NCI-H1417 (cell line): ENCODE results near the gene TTC36.
"Not testable (repeated sequence)": the region's sequence is repeated elsewhere in the genome, so short reads cannot be mapped to it uniquely, and the experiment has no call there.

ENCODE experiments used
- DNase-seq, 3 experiments: peaks; one replicate each; lab custom pipeline; 2025; lab: John Stamatoyannopoulos, UW

Gene TTC36, protein sequence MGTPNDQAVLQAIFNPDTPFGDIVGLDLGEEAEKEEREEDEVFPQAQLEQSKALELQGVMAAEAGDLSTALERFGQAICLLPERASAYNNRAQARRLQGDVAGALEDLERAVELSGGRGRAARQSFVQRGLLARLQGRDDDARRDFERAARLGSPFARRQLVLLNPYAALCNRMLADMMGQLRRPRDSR

DNA sequence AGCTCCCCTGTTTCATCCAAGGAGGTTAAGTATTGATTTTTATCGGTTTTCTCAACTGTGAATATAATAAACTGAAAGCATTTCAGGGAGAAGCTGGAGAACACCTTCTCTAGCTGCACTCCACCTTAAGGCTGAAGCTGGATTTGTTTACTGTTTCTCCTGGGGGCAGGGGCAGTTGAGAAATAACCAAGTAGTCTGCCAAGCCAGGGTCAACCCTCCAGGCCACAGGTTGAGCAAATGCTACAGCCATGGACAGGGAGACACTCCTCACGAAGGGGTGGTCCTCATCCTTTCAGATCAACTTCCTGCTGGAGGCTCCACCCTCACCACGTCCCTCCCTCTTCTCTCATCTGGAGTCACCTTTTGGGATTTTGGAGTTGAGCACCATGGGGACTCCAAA is at the start of gene TTC36:
TSS of gene TTC36 (plus strand) at position 366 of the 400 bp plus-strand sequence. CDS start at position 387, 21 bp downstream.
- no peak for DNase-seq

DNA sequence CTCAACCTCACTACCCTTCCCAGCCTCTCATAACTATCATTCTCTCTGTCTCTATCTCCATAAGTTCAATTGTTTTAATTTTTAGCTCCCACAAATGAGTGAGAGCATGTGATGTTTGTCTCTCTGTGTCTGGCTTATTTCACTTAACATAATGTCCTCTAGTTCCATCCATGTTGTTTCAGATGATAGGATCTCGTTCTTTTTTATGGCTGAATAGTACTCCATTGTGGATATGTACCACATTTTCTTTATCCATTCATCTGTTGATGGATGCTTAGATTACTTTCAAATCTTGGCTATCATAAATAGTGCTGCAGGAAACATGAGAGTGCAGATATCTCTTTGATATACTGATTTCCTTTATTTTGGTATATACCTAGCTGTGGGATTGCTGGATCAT is 46.0 kb upstream of the TTC36 start:
- not testable (repeated sequence) for DNase-seq

DNA sequence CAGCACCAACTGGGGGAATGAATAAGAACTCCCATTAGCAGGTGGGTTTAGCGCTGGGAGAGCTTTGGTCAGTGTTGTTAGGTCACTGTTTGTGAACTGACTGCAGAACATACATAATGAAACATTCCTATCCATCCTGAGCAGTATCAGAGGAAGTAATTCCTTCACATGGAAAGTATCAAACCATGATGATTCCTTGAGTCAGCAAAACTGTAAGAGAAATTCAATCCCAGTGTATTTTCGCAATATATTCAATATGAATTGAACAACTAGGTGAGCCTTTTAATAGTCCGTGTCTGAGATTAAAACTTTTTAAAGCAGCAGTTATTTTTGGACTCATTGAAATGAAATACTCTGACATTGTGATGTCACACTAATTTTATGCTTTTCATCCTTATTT is 42.9 kb upstream of the TTC36 start:
- no peak for DNase-seq

DNA sequence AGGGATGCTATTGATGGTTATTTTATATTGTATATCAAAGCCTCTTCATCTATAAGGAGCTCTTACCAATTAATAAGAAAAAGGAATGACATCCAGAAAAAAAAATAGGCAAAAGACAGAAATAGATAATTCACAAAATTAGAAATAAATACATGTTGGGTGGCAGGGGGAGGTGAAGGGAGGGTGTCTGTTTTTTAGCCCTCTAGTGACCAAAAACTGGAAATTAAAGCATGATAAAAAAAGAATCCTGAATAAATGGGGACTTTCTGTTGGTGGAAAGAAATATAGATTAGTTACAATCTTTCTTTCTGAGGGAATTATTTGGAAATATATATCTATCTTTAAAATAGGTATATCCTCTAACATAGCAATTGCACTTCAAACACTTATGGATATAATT is 42.0 kb upstream of the TTC36 start:
- DNase-seq = no peak

DNA sequence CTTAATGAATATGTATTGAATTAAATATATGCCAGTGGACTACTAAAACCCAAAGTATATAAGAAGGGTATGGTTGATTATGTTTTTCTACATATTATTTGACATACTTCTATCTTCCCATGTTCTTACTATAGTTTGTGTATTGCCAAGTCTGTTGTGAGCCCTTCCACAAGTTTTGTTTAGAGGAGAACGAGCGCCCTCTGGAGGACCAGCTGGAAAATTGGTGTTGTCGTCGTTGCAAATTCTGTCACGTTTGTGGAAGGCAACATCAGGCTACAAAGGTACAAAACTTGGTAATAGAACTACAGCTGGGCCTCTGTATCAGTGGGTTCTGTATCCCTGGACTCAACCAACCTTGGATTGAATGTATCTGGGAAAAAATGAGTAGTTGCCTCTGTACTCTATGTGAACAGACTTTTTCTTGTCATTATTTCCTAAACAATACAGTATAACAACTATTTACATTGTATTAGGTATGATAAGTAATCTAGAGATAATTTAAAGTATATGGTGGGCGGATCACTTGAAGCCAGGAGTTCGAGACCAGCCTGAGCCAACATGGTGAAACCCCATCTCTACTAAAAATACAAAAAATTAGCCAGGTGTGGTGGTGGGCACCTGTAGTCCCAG is 38.7 kb upstream of the TTC36 start:
- peak; percentile 48 to 88 (median 69) for DNase-seq

DNA sequence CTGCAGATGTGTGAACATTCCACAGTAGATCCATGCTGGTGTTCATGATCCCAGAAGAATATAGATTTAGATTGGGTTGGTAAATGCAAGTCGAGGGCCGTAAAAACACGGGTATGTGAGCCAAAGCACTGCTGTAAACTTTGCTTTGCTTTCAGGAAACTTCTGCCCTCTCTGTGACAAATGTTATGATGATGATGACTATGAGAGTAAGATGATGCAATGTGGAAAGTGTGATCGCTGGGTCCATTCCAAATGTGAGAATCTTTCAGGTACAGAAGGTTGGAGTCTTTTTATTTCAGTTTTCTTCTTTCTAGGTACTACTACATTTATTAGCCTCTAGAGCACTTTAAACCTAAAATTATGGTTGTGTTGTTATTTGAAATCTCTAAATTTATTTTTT is 36.2 kb upstream of the TTC36 start:
- no peak for DNase-seq

DNA sequence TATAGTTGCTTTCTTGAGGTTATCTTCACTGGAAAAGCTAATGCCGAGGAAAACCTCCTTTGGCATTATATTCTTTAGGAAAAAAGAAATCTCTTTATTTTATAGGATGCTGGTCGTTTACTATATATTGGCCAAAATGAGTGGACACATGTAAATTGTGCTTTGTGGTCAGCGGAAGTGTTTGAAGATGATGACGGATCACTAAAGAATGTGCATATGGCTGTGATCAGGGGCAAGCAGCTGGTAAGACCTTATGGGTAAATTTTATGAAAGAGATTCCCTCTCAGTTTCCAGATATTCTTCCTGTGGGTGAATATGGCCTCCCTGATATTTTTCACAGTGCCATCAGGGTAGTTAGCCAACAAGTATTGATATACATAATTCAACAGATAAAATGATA is 29.4 kb upstream of the TTC36 start:
- DNase-seq = no peak

DNA sequence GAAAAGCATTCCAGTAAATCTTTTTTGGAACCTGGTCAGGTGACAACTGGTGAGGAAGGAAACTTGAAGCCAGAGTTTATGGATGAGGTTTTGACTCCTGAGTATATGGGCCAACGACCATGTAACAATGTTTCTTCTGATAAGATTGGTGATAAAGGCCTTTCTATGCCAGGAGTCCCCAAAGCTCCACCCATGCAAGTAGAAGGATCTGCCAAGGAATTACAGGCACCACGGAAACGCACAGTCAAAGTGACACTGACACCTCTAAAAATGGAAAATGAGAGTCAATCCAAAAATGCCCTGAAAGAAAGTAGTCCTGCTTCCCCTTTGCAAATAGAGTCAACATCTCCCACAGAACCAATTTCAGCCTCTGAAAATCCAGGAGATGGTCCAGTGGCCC is 24.1 kb upstream of the TTC36 start:
- DNase-seq = no peak

DNA sequence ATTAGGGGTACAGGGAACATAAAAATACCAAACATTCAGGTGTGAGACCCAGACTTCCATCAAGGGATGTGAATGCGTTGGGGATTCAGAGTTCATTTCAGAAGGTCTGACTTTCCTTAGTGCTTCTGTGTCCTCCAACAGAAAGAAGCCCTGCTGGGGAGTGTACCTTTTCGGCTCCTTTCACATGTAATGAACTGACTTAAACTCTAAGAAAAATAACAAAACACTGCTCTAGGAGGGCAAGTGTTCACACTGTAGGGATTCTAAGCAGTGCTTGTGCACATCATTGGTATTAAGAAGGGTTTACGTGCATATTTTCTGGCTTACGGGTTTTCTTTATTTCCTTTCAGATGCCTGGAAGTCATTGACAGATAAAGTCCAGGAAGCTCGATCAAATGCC is 15.7 kb upstream of the TTC36 start:
- no peak for DNase-seq

DNA sequence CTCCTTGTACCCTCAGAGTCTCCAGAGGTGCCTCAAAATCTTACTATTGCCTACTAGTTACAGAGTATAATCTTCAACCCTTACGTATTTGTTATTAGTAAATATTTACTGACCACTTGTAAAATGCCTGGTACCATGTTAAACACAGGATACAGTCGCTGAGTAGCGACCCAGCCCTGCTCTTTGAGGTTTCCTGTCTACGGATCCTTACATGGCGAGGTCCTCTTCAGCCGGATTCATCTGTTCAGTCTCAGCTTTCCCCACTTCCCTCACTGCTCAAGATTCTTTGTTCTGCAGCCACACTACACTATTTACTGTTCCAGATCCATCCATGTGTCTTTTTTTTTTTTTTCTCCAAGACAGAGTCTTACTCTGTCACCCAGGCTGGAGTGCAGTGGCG is 13.2 kb upstream of the TTC36 start:
- DNase-seq = no peak

DNA sequence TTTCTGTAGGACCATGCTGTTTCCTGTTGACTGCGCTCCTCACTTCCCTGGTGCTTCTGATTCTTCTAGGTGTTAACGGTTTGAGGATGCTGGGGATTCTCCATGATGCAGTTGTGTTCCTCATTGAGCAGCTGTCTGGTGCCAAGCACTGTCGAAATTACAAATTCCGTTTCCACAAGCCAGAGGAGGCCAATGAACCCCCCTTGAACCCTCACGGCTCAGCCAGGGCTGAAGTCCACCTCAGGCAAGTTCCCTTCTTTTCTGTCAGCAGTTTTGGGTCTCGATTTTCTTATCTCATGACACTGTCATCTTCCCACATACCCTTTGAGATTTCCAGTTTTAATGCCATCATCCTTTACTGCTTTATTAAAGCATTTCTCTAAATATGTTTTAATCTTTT is 7.7 kb upstream of the TTC36 start:
- DNase-seq = no peak

DNA sequence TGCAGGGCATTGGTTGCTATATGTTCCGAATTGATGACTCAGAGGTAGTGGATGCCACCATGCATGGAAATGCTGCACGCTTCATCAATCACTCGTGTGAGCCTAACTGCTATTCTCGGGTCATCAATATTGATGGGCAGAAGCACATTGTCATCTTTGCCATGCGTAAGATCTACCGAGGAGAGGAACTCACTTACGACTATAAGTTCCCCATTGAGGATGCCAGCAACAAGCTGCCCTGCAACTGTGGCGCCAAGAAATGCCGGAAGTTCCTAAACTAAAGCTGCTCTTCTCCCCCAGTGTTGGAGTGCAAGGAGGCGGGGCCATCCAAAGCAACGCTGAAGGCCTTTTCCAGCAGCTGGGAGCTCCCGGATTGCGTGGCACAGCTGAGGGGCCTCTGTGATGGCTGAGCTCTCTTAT is 5.4 kb upstream of the TTC36 start:
- DNase-seq = no peak

DNA sequence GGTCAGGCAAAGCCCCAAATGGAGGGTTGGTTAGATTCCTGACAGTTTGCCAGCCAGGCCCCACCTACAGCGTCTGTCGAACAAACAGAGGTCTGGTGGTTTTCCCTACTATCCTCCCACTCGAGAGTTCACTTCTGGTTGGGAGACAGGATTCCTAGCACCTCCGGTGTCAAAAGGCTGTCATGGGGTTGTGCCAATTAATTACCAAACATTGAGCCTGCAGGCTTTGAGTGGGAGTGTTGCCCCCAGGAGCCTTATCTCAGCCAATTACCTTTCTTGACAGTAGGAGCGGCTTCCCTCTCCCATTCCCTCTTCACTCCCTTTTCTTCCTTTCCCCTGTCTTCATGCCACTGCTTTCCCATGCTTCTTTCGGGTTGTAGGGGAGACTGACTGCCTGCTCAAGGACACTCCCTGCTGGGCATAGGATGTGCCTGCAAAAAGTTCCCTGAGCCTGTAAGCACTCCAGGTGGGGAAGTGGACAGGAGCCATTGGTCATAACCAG is 4.7 kb upstream of the TTC36 start:
- peak in 2 of 3 experiments; percentile 8 to 40 for DNase-seq

DNA sequence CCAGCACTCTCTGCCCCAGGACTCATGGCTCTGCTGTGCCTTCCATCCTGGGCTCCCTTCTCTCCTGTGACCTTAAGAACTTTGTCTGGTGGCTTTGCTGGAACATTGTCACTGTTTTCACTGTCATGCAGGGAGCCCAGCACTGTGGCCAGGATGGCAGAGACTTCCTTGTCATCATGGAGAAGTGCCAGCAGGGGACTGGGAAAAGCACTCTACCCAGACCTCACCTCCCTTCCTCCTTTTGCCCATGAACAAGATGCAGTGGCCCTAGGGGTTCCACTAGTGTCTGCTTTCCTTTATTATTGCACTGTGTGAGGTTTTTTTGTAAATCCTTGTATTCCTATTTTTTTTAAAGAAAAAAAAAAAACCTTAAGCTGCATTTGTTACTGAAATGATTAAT is 2.9 kb upstream of the TTC36 start:
- DNase-seq = no peak

DNA sequence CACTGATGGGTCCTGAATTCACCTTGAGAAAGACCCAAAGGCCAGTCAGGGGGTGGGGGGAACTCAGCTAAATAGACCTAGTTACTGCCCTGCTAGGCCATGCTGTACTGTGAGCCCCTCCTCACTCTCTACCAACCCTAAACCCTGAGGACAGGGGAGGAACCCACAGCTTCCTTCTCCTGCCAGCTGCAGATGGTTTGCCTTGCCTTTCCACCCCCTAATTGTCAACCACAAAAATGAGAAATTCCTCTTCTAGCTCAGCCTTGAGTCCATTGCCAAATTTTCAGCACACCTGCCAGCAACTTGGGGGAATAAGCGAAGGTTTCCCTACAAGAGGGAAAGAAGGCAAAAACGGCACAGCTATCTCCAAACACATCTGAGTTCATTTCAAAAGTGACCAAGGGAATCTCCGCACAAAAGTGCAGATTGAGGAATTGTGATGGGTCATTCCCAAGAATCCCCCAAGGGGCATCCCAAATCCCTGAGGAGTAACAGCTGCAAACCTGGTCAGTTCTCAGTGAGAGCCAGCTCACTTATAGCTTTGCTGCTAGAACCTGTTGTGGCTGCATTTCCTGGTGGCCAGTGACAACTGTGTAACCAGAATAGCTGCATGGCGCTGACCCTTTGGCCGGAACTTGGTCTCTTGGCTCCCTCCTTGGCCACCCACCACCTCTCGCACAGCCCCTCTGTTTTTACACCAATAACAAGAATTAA is 2.4 kb upstream of the TTC36 start:
- DNase-seq = no peak

DNA sequence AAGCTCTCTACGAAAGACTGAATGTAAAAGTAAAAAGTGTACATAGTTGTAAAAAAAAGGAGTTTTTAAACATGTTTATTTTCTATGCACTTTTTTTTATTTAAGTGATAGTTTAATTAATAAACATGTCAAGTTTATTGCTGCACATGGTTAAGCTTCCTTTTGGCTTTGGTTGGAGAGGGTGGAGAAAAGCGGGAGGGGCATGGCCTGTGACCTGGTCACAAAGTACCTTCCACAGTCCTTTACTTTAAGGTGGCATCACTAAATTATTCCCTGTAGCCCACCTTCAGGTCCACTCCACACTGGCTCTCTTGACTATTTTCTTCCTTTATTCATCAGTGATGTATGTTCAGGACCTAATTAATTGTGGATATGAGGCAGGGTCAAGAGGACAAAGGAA is 586 bp upstream of the TTC36 start:
- no peak for DNase-seq

DNA sequence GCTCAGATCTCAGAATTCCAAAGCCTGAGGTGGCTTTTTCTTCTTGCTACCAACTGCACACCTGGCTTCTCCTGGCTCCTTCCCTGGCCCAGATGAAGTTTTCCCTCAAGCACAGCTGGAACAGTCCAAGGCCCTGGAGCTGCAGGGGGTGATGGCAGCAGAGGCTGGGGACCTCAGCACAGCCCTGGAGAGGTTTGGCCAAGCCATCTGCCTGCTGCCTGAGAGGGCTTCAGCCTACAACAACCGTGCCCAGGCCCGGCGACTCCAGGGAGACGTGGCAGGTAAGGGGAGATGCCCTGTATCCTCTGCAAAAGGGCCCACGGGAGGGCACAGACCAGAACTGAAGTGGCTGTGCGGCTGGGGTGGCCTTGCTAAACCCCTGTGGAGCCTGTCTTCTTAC is 1.2 kb downstream of the TTC36 start:
- peak in 1 of 3 experiments; percentile 14 for DNase-seq

DNA sequence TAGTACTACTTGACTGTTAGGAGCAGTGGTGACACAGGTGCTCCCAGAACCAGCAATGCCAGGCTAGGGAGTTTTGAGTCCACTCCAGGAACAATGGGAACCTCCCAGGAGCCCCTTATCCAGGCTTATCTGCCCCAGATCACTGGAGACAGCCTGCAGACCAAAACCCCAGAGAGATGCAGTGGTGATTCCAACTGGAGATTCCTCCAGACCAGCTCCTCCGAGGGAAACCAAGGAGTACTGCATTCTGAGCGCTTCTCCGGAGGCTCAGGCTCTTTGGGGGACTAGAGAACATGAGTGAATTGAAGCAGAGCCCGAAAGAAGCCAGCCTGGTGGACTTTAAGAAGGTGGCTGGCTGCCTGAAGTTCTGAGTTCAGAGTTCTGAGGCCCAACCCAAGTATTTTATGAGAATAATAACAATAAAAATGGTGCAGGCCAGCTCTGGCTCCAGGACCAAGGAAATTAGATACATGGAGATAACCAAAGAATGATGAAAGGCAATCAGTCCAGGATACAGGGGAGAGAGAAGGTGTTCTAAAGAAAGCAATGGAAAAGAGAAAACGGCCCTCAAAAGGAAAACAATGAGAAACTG is 2.4 kb downstream of the TTC36 start:
- peak in 1 of 3 experiments; percentile 64 for DNase-seq

DNA sequence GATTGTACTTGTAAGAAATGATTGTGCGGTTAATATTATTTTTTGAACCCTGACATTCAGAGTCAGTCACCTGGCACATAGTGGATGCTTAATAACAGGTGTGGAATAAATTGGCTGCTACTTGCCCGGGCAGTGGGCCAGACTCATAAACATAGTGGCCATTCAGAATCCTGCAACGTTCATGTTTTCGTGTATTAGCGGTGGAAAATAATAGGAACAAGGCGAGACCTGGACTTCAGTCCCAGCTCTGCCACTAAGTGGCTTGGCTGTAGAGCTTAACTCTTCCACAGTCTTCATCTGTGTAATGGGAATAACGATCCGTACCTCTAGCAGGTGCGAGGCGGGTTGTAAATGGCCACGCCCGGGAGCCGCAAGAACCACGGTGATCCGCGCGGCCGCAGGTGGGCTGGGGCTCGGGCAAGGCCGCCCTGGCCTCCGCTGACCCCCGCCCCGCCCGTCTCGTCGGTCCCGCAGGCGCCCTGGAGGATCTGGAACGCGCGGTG is 3.0 kb downstream of the TTC36 start:
- peak; percentile 34 to 90 (median 88) for DNase-seq

DNA sequence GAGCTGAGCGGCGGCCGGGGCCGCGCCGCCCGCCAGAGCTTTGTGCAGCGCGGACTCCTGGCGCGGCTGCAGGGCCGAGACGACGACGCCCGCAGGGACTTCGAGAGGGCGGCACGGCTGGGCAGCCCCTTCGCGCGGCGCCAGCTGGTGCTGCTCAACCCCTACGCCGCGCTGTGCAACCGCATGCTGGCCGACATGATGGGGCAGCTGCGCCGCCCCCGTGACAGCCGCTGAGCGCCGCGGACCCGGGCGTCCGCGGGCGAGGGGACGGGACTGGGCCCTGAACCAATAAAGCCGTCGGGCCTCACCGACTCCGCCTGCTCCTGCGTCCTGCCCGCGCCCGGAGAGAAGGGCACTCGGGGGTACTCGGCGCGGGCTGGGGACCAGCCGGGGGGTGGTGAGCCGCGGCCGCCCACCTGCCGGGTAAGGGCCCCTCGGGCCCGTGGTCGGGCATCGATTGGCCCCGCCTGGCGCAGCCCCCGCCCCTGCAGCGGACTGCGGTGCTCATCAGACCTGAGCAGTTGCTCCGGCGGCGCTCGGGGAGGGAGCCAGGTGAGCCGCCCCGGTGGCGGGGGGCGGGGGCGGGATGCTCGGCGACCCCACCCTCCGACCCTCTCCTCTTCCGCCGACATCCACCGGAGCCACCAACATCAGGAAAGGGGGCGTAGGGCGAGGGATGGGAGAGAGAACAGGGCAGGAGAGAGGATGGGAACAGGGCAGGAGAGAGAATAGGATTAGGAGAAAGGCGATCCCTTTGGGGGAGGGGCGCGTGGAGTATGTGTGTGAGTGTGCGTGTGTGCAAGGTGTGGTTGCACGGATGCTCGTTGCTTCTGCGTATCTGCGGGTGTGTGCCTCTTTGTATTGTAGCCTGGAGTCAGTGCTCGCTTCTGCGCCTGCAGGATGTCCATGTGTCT is 3.7 kb downstream of the TTC36 start, which contains the start of gene TMEM25:
TSS of gene TMEM25 (plus strand) at position 510 of the 914 bp plus-strand sequence. CDS start 610 bp downstream, outside the sequence.
- DNase-seq = peak; percentile 82 to 95 (median 89)

DNA sequence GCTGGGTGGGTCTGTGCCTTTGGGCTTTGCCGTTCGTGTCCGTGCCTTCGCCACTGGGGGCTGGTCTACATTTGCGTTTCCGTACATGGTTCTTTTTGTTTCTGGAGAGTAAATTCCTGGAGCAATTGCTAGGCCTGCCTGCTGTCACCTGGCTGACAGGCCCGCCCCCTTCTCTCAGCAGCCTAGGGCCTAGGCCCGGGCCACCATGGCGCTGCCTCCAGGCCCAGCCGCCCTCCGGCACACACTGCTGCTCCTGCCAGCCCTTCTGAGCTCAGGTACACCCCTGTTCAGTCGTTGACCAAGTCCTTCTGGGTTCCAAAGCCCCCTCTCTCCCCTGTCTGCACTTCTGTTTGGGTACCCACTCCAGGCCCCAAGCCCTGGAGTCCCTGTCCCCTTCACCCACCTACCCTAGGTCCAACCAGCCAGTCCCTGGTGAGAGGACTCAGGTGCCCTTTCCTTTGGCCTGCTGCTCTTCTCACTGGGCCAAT is 4.4 kb downstream of the TTC36 start:
- DNase-seq = peak in 1 of 3 experiments; percentile 20
